GM19193 (cell line): ENCODE data around the gene ALDH3A2.

Experiments
- POLR2A ChIP-seq: IDR thresholded peaks from 4 replicates; pipeline ENCODE4 v1.6.1; 2011; ENCODE audit not compliant: insufficient read depth, insufficient read length; ENCODE audit errors: extremely low read depth

The ALDH3A2 gene

GRCh38 chr17:19660219-19660870, 11.8 kb downstream of the ALDH3A2 start:
- no peak for TF ChIP-seq POLR2A

GRCh38 chr17:19661121-19661520, 12.6 kb downstream of the ALDH3A2 start:
- TF ChIP-seq POLR2A = no peak

- no peak for TF ChIP-seq POLR2A
These were observed 14.5 kb downstream of the ALDH3A2 start for GRCh38 chr17:19663097-19663496.

GRCh38 chr17:19664136-19664820, 15.7 kb downstream of the ALDH3A2 start:
- no peak for TF ChIP-seq POLR2A

GRCh38 chr17:19664821-19665181, 16.2 kb downstream of the ALDH3A2 start:
- TF ChIP-seq POLR2A = no peak

GRCh38 chr17:19670908-19671307, 22.4 kb downstream of the ALDH3A2 start:
- TF ChIP-seq POLR2A = no peak

GRCh38 chr17:19671433-19671832, 22.9 kb downstream of the ALDH3A2 start:
- no peak for TF ChIP-seq POLR2A

GRCh38 chr17:19672009-19672750, 23.6 kb downstream of the ALDH3A2 start:
- no peak for TF ChIP-seq POLR2A

- no peak for TF ChIP-seq POLR2A
These were observed 25.1 kb downstream of the ALDH3A2 start for GRCh38 chr17:19673623-19674022.

GRCh38 chr17:19676896-19677295, 28.3 kb downstream of the ALDH3A2 start:
- TF ChIP-seq POLR2A = no peak

- no peak for TF ChIP-seq POLR2A
These were observed 29.3 kb downstream of the ALDH3A2 start for GRCh38 chr17:19677736-19678379.

GRCh38 chr17:19678581-19679453, 30.3 kb downstream of the ALDH3A2 start:
- no peak for TF ChIP-seq POLR2A

- no peak for TF ChIP-seq POLR2A
These were observed 34.6 kb downstream of the ALDH3A2 start for GRCh38 chr17:19683117-19683516.

- TF ChIP-seq POLR2A = no peak
These were observed 38.0 kb downstream of the ALDH3A2 start for GRCh38 chr17:19686400-19687090.

- no peak for TF ChIP-seq POLR2A
These were observed 53.7 kb downstream of the ALDH3A2 start for GRCh38 chr17:19702217-19702641.
